ENCODE measurements around the gene LAMA3.
A peak's percentile ranks its signal among the peaks of the same experiment; 100 is the strongest.

The LAMA3 gene

GRCh38 chr18:23977719-23978483, 288.6 kb downstream of the LAMA3 start:
- peak; percentile 38 for DNase-seq

GRCh38 chr18:23981369-23981980, 292.2 kb downstream of the LAMA3 start:
- DNase-seq: peak; percentile 48

- DNase-seq: peak; percentile 64
Observed at GRCh38 chr18:23982155-23983079, 293.2 kb downstream of the LAMA3 start.

GRCh38 chr18:23983112-23983511, 293.9 kb downstream of the LAMA3 start:
- no peak for DNase-seq

GRCh38 chr18:23986600-23987359, 297.5 kb downstream of the LAMA3 start:
- no peak for DNase-seq

GRCh38 chr18:23990474-23991410, 301.5 kb downstream of the LAMA3 start:
- no peak for DNase-seq

GRCh38 chr18:23992089-23992940, 303.1 kb downstream of the LAMA3 start:
- peak; percentile 44 for DNase-seq

- DNase-seq: no peak
Observed at GRCh38 chr18:23992941-23993280, 303.7 kb downstream of the LAMA3 start.

GRCh38 chr18:23994361-23994902, 305.2 kb downstream of the LAMA3 start:
- peak; percentile 92 for DNase-seq

- DNase-seq: no peak
Observed at GRCh38 chr18:23995180-23995579, 305.9 kb downstream of the LAMA3 start.

- DNase-seq: peak; percentile 27
Observed at GRCh38 chr18:23998018-23998417, 308.8 kb downstream of the LAMA3 start.

GRCh38 chr18:23998820-23999219, 309.6 kb downstream of the LAMA3 start:
- peak; percentile 97 for DNase-seq

- DNase-seq: no peak
Observed at GRCh38 chr18:24000613-24001490, 311.6 kb downstream of the LAMA3 start.

- peak; percentile 17 for DNase-seq
Observed at GRCh38 chr18:24002479-24002878, 313.2 kb downstream of the LAMA3 start.

- peak; percentile 11 for DNase-seq
Observed at GRCh38 chr18:24003288-24003687, 314.0 kb downstream of the LAMA3 start.

GRCh38 chr18:24003903-24004640, 314.8 kb downstream of the LAMA3 start:
- no peak for DNase-seq
